T-helper 9 cell (primary cell): Measurements from ENCODE around the gene FOXI1.
"Not testable (repeated sequence)": the region's sequence is repeated elsewhere in the genome, so short reads cannot be mapped to it uniquely, and the experiment has no call there.

Source experiments
- DNase-seq: peaks from one replicate; pipeline ENCODE4 v3.0.0-alpha.2; 2020

FOXI1 gene

GRCh38 chr5:170132269-170132975, 26.7 kb downstream of the FOXI1 start:
- no peak for DNase-seq

GRCh38 chr5:170132976-170133448, 27.3 kb downstream of the FOXI1 start:
- DNase-seq: no peak

GRCh38 chr5:170135796-170136490, 30.2 kb downstream of the FOXI1 start:
- DNase-seq: no peak

- no peak for DNase-seq
Observed at GRCh38 chr5:170136506-170136905, 30.8 kb downstream of the FOXI1 start.

- no peak for DNase-seq
Observed at GRCh38 chr5:170137694-170138214, 32.1 kb downstream of the FOXI1 start.

- no peak for DNase-seq
Observed at GRCh38 chr5:170138273-170138672, 32.6 kb downstream of the FOXI1 start.

GRCh38 chr5:170139786-170140335, 34.2 kb downstream of the FOXI1 start:
- DNase-seq: no peak

- not testable (repeated sequence) for DNase-seq
Observed at GRCh38 chr5:170141196-170141595, 35.5 kb downstream of the FOXI1 start.

GRCh38 chr5:170141636-170142035, 35.9 kb downstream of the FOXI1 start:
- no peak for DNase-seq

GRCh38 chr5:170142196-170142595, 36.5 kb downstream of the FOXI1 start:
- no peak for DNase-seq

- no peak for DNase-seq
Observed at GRCh38 chr5:170143091-170143490, 37.4 kb downstream of the FOXI1 start.

- no peak for DNase-seq
Observed at GRCh38 chr5:170143710-170144109, 38.0 kb downstream of the FOXI1 start.

- no peak for DNase-seq
Observed at GRCh38 chr5:170144286-170145023, 38.8 kb downstream of the FOXI1 start.

GRCh38 chr5:170145462-170145861, 39.8 kb downstream of the FOXI1 start:
- DNase-seq: no peak

GRCh38 chr5:170147051-170147752, 41.5 kb downstream of the FOXI1 start:
- no peak for DNase-seq

GRCh38 chr5:170147753-170148264, 42.1 kb downstream of the FOXI1 start:
- DNase-seq: no peak

GRCh38 chr5:170148430-170149205, 42.9 kb downstream of the FOXI1 start:
- DNase-seq: no peak

- DNase-seq: no peak
Observed at GRCh38 chr5:170149206-170149515, 43.5 kb downstream of the FOXI1 start.

- no peak for DNase-seq
Observed at GRCh38 chr5:170150713-170151096, 45.0 kb downstream of the FOXI1 start.

GRCh38 chr5:170151097-170151831, 45.6 kb downstream of the FOXI1 start:
- no peak for DNase-seq

- no peak for DNase-seq
Observed at GRCh38 chr5:170152767-170153166, 47.1 kb downstream of the FOXI1 start.
